ENCODE data around the gene LRRC4C.

The LRRC4C gene

GRCh38 chr11:40597546-40598113 is 861.8 kb downstream of the LRRC4C start:
- TF ChIP-seq EGR1 (IDR thresholded peaks at IDR 0.05): no peak
- TF ChIP-seq ZBTB7A (IDR thresholded peaks at IDR 0.05; ENCODE audit: low read depth): no peak
- TF ChIP-seq CEBPB (IDR thresholded peaks at IDR 0.05): no peak
- TF ChIP-seq TCF12 (IDR thresholded peaks at IDR 0.05; ENCODE audit: low read depth): no peak
- TF ChIP-seq MAX (IDR thresholded peaks at IDR 0.05): no peak
- TF ChIP-seq TAF1 (IDR thresholded peaks at IDR 0.05; ENCODE audit: low read depth): no peak
- TF ChIP-seq REST (IDR thresholded peaks at IDR 0.05; ENCODE audit: low read depth): no peak
- no peak for TF ChIP-seq TEAD4 (IDR thresholded peaks at IDR 0.05)
- no peak for TF ChIP-seq NFIC (IDR thresholded peaks at IDR 0.05)
- TF ChIP-seq RAD21 (IDR thresholded peaks at IDR 0.05; ENCODE audit: low read depth): no peak
- no peak for TF ChIP-seq YY1 (IDR thresholded peaks at IDR 0.05; ENCODE audit: low read depth)
- TF ChIP-seq EP300 (IDR thresholded peaks at IDR 0.05; ENCODE audit: borderline replicate concordance): no peak
- no peak for TF ChIP-seq USF1 (IDR thresholded peaks at IDR 0.05)
- TF ChIP-seq CREB1 (IDR thresholded peaks at IDR 0.05; ENCODE audit: low read depth): no peak
- no peak for TF ChIP-seq FOXM1 (IDR thresholded peaks at IDR 0.05; ENCODE audit: borderline replicate concordance, low read depth)

GRCh38 chr11:40573254-40573891 is 886.1 kb downstream of the LRRC4C start:
- no peak for TF ChIP-seq REST (IDR thresholded peaks at IDR 0.05; ENCODE audit: low read depth)
- TF ChIP-seq CREB1 (IDR thresholded peaks at IDR 0.05; ENCODE audit: low read depth): no peak
- no peak for TF ChIP-seq YY1 (IDR thresholded peaks at IDR 0.05; ENCODE audit: low read depth)
- no peak for TF ChIP-seq EP300 (IDR thresholded peaks at IDR 0.05; ENCODE audit: borderline replicate concordance)
- no peak for TF ChIP-seq TCF12 (IDR thresholded peaks at IDR 0.05; ENCODE audit: low read depth)
- no peak for TF ChIP-seq USF1 (IDR thresholded peaks at IDR 0.05)
- TF ChIP-seq FOXM1 (IDR thresholded peaks at IDR 0.05; ENCODE audit: borderline replicate concordance, low read depth): no peak
- TF ChIP-seq MAX (IDR thresholded peaks at IDR 0.05): no peak
- no peak for TF ChIP-seq TAF1 (IDR thresholded peaks at IDR 0.05; ENCODE audit: low read depth)
- TF ChIP-seq CEBPB (IDR thresholded peaks at IDR 0.05): no peak
- no peak for TF ChIP-seq EGR1 (IDR thresholded peaks at IDR 0.05)
- TF ChIP-seq NFIC (IDR thresholded peaks at IDR 0.05): no peak
- no peak for TF ChIP-seq TEAD4 (IDR thresholded peaks at IDR 0.05)
- TF ChIP-seq ZBTB7A (IDR thresholded peaks at IDR 0.05; ENCODE audit: low read depth): no peak
- no peak for TF ChIP-seq RAD21 (IDR thresholded peaks at IDR 0.05; ENCODE audit: low read depth)

GRCh38 chr11:40569947-40570531 is 889.4 kb downstream of the LRRC4C start:
- TF ChIP-seq NFIC (IDR thresholded peaks at IDR 0.05) (no peak), YY1 (IDR thresholded peaks at IDR 0.05; ENCODE audit: low read depth) (no peak), MAX (IDR thresholded peaks at IDR 0.05) (no peak), EP300 (IDR thresholded peaks at IDR 0.05; ENCODE audit: borderline replicate concordance) (no peak)

GRCh38 chr11:40567392-40567791 is 892.1 kb downstream of the LRRC4C start:
- no peak for TF ChIP-seq YY1 (IDR thresholded peaks at IDR 0.05; ENCODE audit: low read depth)
- TF ChIP-seq CEBPB (IDR thresholded peaks at IDR 0.05): no peak
- no peak for TF ChIP-seq TAF1 (IDR thresholded peaks at IDR 0.05; ENCODE audit: low read depth)
- no peak for TF ChIP-seq RAD21 (IDR thresholded peaks at IDR 0.05; ENCODE audit: low read depth)
- TF ChIP-seq TCF12 (IDR thresholded peaks at IDR 0.05; ENCODE audit: low read depth): no peak
- TF ChIP-seq EGR1 (IDR thresholded peaks at IDR 0.05): no peak
- no peak for TF ChIP-seq TEAD4 (IDR thresholded peaks at IDR 0.05)
- TF ChIP-seq REST (IDR thresholded peaks at IDR 0.05; ENCODE audit: low read depth): no peak
- TF ChIP-seq CREB1 (IDR thresholded peaks at IDR 0.05; ENCODE audit: low read depth): no peak
- TF ChIP-seq USF1 (IDR thresholded peaks at IDR 0.05): no peak
- TF ChIP-seq MAX (IDR thresholded peaks at IDR 0.05): no peak
- no peak for TF ChIP-seq ZBTB7A (IDR thresholded peaks at IDR 0.05; ENCODE audit: low read depth)
- no peak for TF ChIP-seq FOXM1 (IDR thresholded peaks at IDR 0.05; ENCODE audit: borderline replicate concordance, low read depth)
